ENCODE measurements around the gene HELZ.

The HELZ gene

DNA sequence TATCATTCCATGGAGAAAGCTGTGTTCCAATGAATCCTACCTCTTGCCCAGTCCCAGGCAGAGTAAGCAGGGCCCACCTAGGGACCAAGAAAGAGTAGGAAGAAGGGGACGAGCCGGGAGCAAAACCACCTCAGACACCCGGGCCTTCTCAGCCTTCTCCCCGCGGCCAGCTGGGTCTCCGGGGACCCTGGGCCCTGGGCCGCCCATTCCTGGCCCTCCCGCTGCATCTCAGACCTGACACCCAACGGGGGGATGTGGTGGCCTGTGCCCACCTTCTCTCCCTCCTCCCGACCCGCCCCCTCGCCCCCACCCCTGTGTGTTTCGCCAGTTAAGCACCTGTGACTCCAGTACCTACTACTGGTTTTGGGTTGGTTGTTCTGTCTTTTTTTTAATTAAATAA is 212.0 kb downstream of the HELZ start:
- no peak overlapping the region for H3K27ac Mint-ChIP-seq
- no peaks in the 10 kb centered on the region for H3K4me1 Mint-ChIP-seq
- peaks cover 4% of the 10 kb centered on the region for H3K9me3 Mint-ChIP-seq
- peaks cover 30% of the 10 kb centered on the region for H3K27me3 Mint-ChIP-seq
- H3K4me3 Mint-ChIP-seq, result no peak overlapping the region
- ATAC-seq, result no peak
- no peaks in the 10 kb centered on the region for H3K36me3 Mint-ChIP-seq

DNA sequence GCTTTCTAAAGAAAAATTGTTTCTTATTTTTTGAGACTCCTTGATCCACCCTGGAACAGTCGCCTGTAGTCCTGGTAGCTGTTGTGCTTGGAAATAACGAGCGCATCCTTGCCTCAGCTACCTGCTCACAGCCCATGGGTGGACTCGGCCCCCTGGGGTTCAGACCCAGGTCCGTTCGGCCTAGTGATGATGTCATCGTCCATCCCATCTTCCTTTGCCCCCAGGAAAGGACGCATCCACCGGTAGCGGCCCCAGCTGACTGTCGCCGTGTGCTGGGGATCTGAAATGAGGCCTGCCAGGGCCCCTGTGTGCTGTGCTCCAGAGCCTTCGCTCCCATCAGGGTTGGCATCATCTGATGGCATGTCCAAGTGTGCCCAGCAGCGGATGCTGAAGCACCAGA is 212.6 kb downstream of the HELZ start:
- no peak for ATAC-seq
- Mint-ChIP-seq H3K4me3 (no peak overlapping the region), H3K27me3 (peaks cover 26% of the 10 kb centered on the region), H3K27ac (no peak overlapping the region), H3K9me3 (peaks cover 4% of the 10 kb centered on the region), H3K4me1 (no peaks in the 10 kb centered on the region), H3K36me3 (no peaks in the 10 kb centered on the region)

DNA sequence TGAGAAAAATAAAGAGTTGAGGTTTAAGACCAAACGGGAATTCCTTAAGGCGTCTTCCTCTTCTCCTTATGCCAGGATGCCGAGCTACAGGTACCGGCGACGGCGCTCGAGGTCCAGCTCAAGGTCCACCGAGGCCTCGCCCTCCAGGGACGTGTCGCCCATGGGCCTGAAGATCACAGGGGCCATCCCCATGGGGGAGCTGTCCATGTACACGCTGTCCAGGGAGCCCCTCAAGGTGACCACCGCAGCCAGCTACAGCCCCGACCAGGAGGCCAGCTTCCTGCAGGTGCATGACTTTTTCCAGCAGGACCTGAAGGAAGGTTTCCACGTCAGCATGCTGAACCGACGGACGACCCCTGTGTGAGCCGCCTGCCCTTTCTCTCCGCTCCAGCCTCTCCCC is 214.4 kb downstream of the HELZ start:
- Mint-ChIP-seq H3K27ac (no peak overlapping the region), H3K4me1 (no peaks in the 10 kb centered on the region), H3K9me3 (peaks cover 4% of the 10 kb centered on the region), H3K4me3 (no peak overlapping the region), H3K27me3 (peaks cover 10% of the 10 kb centered on the region), H3K36me3 (no peaks in the 10 kb centered on the region)
- ATAC-seq, result no peak

DNA sequence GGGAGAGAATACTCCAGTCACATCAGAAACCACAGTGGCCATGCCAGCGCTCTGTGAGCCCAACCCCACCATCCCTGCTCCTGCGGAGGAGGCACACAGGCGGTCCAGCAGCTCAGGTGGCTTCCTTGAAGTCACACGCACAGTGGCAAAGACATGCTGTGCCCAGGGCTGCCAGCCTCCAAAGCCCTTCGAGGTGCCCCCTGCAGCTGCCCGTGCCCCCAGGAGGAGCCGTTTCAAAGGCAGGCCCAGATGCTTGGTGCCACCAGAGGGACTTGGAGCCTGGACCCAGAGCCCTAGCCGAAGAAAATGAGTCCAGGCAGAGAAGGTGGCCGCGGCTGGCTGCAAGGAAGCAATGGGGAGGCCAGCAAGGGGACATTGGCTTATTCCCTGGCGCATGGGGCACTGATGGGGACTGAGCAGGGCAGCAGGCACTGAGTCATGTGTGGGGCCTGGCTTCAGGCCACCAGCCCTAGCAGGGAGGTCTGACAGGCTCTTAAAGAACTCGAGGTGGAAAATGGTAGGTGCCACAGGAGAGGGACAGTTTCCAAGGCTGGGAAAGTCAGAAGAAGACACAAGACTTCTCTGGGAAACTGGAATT is 217.9 kb downstream of the HELZ start:
- Mint-ChIP-seq H3K4me1 (no peaks in the 10 kb centered on the region), H3K27ac (no peak overlapping the region), H3K4me3 (no peak overlapping the region), H3K27me3 (no peaks in the 10 kb centered on the region), H3K36me3 (no peaks in the 10 kb centered on the region), H3K9me3 (no peaks in the 10 kb centered on the region)
- no peak for ATAC-seq

DNA sequence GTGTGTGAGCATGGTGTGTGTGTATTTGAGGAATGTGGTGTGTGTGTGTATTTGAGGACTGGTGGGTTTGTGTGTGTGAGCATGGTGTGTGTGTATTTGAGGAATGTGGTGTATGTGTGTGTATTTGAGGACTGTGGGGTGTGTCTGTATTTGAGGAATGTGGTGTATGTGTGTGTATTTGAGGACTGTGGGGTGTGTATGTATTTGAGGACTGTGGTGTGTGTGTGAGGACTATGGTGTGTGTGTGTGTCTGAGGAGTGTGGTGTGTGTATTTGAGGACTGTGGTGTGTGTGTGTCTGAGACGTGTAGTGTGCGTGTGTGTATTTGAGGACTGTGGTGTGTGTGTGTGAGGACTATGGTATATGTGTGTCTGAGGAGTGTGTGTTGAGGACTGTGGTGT is 218.7 kb downstream of the HELZ start:
- H3K9me3 Mint-ChIP-seq, result no peaks in the 10 kb centered on the region
- H3K4me3 Mint-ChIP-seq, result no peak overlapping the region
- no peaks in the 10 kb centered on the region for H3K27me3 Mint-ChIP-seq
- no peaks in the 10 kb centered on the region for H3K4me1 Mint-ChIP-seq
- ATAC-seq, result no peak
- H3K27ac Mint-ChIP-seq, result no peak overlapping the region
- no peaks in the 10 kb centered on the region for H3K36me3 Mint-ChIP-seq

DNA sequence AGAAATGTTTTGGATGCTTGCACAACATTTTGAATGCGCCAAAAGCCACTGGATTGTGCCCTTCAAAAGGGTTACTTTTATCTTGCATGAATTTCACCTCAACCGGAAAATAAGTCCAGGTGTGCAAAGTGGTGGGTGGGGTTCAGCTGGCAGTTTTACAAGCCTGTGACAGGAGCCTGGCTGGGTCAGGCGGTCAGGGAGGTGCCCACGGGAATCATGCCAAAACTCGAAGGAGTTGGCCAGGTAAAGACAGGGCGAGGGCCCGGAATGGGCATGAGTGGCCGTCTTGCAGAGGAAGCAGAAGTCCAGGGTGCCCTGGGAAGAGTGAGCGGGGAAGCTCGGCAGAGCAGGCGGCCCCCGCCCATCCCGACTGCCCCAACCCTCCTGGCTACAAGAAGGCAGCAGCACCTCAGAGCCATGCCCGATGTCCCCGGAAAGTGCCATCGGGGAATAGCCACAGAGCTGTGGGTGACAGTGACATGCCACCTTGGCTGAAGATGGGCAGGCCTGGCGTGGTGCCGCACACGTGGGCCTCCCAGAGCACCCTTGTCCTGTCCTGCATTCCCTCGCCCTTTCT is 219.7 kb downstream of the HELZ start:
- H3K9me3 Mint-ChIP-seq, result no peaks in the 10 kb centered on the region
- ATAC-seq, result no peak
- H3K36me3 Mint-ChIP-seq, result no peaks in the 10 kb centered on the region
- H3K27me3 Mint-ChIP-seq, result no peaks in the 10 kb centered on the region
- no peaks in the 10 kb centered on the region for H3K4me1 Mint-ChIP-seq
- no peak overlapping the region for H3K4me3 Mint-ChIP-seq
- H3K27ac Mint-ChIP-seq, result no peak overlapping the region

DNA sequence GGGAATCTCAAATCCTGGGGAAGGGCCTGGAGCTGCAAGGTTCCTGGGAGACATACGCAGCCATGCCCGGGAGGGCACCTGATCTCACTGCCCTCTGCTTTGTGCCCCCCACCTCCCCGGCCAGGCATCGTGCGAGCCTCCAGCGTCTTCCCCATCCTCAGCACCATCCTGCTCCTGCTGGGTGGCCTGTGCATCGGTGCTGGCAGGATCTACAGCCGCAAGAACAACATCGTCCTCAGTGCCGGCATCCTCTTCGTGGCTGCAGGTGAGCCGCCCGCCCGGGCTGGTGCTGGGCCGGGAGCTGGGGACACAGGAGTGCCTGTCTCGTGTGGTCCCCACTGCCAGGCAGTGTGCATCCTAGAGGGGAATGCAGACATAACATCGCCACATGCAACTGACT is 220.3 kb downstream of the HELZ start:
- Mint-ChIP-seq H3K4me3 (no peak overlapping the region), H3K27ac (no peak overlapping the region), H3K4me1 (no peaks in the 10 kb centered on the region), H3K9me3 (no peaks in the 10 kb centered on the region), H3K36me3 (no peaks in the 10 kb centered on the region), H3K27me3 (no peaks in the 10 kb centered on the region)
- ATAC-seq, result no peak

DNA sequence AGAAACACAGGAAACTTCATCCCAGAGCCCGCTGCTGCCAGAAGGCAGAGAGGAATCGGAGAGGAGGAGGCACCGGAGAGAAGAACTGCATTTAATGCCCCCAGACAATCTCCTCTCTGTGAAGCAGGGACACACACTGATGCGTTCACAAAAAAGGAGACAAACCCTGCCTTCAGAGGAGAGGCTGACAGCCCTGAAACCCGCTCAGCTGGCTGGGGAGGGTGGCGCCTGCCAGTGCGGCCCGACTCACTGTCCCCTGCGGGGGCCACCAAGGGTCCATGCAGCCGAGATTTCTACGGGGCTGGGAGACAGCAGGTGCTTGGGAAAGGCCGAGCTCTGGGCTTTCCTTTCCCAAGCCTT is 222.6 kb downstream of the HELZ start:
- Mint-ChIP-seq H3K4me1 (no peaks in the 10 kb centered on the region), H3K27me3 (no peaks in the 10 kb centered on the region), H3K36me3 (no peaks in the 10 kb centered on the region), H3K27ac (no peak overlapping the region), H3K9me3 (no peaks in the 10 kb centered on the region), H3K4me3 (no peak overlapping the region)
- no peak for ATAC-seq

DNA sequence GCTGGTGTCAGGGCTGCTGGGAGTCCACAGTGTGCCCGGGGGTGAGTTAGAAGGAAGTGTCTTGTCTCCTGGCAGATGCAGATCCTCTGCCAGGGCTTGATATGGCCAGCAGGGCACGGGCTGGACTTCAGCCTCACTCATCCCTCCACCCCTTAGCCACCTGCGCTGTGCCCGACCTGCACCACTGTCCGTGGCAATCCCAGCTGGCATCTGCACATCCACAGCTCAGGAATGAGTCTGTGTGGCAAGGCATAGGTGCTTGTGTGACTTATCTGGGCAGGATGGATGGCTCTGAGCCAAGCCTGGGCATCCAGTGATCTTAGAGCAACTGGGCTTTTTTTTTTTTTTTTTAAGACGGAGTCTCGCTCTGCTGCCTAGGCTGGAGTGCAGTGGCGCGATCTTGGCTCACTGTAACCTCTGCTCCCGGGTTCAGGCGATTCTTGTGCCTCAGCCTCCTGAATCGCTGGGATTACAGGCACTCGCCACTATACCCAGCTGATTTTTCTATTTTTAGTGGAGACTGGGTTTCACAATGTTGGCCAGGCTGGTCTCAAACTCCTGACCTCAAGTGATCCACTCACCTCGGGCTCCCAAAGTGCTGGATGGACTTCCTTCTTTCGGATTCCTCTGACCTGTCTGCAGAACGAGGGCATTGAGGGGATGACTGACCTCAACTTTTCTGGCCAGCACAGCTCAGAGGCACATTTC is 223.1 kb downstream of the HELZ start:
- Mint-ChIP-seq H3K36me3 (no peaks in the 10 kb centered on the region), H3K9me3 (no peaks in the 10 kb centered on the region), H3K27ac (no peak overlapping the region), H3K4me1 (no peaks in the 10 kb centered on the region), H3K4me3 (no peak overlapping the region), H3K27me3 (no peaks in the 10 kb centered on the region)
- ATAC-seq, result no peak

DNA sequence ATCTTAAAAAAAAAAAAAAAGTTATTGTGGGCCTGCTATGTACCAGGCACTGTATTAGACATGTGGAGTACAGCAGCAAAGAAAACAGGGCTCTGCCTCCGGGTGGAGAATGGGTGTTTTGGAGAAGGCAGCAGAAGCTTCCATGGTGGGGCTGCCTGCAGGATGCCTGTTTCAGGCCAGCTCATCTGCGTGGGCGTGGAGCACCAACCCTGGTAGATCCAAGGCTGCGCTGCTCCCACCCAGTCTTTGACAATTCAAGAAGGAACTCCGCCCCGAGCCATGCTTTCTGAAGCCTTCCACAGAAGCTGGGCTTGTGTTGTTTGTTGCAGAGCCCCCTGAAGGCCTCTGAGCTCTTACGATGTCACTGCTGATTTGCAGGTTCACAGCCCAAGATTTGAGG is 223.8 kb downstream of the HELZ start:
- H3K9me3 Mint-ChIP-seq, result no peaks in the 10 kb centered on the region
- H3K4me1 Mint-ChIP-seq, result no peaks in the 10 kb centered on the region
- H3K4me3 Mint-ChIP-seq, result no peak overlapping the region
- ATAC-seq, result no peak
- H3K36me3 Mint-ChIP-seq, result no peaks in the 10 kb centered on the region
- H3K27ac Mint-ChIP-seq, result no peak overlapping the region
- H3K27me3 Mint-ChIP-seq, result no peaks in the 10 kb centered on the region

Measured in stimulated activated memory B cell treated with anti-CD40 and anti-IgM and Interleukin-4, amounts not matched to agents 10 μg/mL and 1 μg/mL and 100 μg/mL, for 72 hours (primary cell).